ENCODE results near the gene RGS12. TPM values are rescaled to one million over a fixed set of nuclear protein-coding genes. Genes with fewer than 3 reads are reported as not detected.

The RGS12 gene
- total and polyA plus RNA-seq, 2 experiments from 2014 or later = 19.6 to 22.5 TPM

GRCh38 chr4:3337811-3338210, 45.0 kb downstream of the RGS12 start:
- peaks cover 64% of the 10 kb centered on the region for H3K79me2 ChIP-seq
- TF ChIP-seq EZH2 (IDR thresholded peaks at IDR 0.05; ENCODE audit: borderline replicate concordance) = no peak
- no peak for TF ChIP-seq CTCF (IDR thresholded peaks at IDR 0.05; ENCODE audit: poor library complexity)
- no peak for TF ChIP-seq EZH2phosphoT487 (IDR thresholded peaks at IDR 0.05; ENCODE audit: low read depth, severe bottlenecking, unreplicated experiment)

GRCh38 chr4:3338321-3338838, 45.6 kb downstream of the RGS12 start:
- no peak overlapping the region for H3K4me2 ChIP-seq
- WGBS (ENCODE audit: low lambda C conversion rate, missing lambda C conversion rate) = 96% methylated on average over 13 of the region's 13 CpGs
- H3K36me3 ChIP-seq (replicated peaks; ENCODE audit: insufficient read depth, low read depth) = no peaks in the 10 kb centered on the region
- no peak for TF ChIP-seq EZH2phosphoT487 (IDR thresholded peaks at IDR 0.05; ENCODE audit: low read depth, severe bottlenecking, unreplicated experiment)
- no peak for TF ChIP-seq CTCF (IDR thresholded peaks at IDR 0.05; ENCODE audit: poor library complexity)
- TF ChIP-seq EZH2 (IDR thresholded peaks at IDR 0.05; ENCODE audit: borderline replicate concordance) = no peak
- no peak for DNase-seq (ENCODE audit: low spot score)
- H2AFZ ChIP-seq = no peak overlapping the region
- H3K9me2 ChIP-seq (replicated peaks; ENCODE audit: insufficient read depth) = no peaks in the 10 kb centered on the region
- H3K4me1 ChIP-seq (ENCODE audit: insufficient read depth) = peaks cover 12% of the 10 kb centered on the region
- H3K4me3 ChIP-seq = no peak overlapping the region
- no peaks in the 10 kb centered on the region for H3K27me3 ChIP-seq
- H3K9me3 ChIP-seq (ENCODE audit: low read depth) = no peaks in the 10 kb centered on the region
- peaks cover 65% of the 10 kb centered on the region for H3K79me2 ChIP-seq
- H3K27ac ChIP-seq = no peak overlapping the region
- peaks cover 13% of the 10 kb centered on the region for H4K20me1 ChIP-seq (ENCODE audit: insufficient read depth, poor library complexity, severe bottlenecking)

More at GRCh38 chr4:3337811-3338210, 45.0 kb downstream of the RGS12 start:
- Histone ChIP-seq H2AFZ (no peak overlapping the region), H4K20me1 (ENCODE audit: insufficient read depth, poor library complexity, severe bottlenecking) (peaks cover 13% of the 10 kb centered on the region), H3K36me3 (replicated peaks; ENCODE audit: insufficient read depth, low read depth) (no peaks in the 10 kb centered on the region), H3K9me3 (ENCODE audit: low read depth) (no peaks in the 10 kb centered on the region), H3K27ac (no peak overlapping the region), H3K4me1 (ENCODE audit: insufficient read depth) (peaks cover 11% of the 10 kb centered on the region), H3K4me3 (no peak overlapping the region), H3K27me3 (no peaks in the 10 kb centered on the region), H3K4me2 (no peak overlapping the region), H3K9me2 (replicated peaks; ENCODE audit: insufficient read depth) (no peaks in the 10 kb centered on the region)
- no peak for DNase-seq (ENCODE audit: low spot score)
- 96% methylated on average over 8 of the region's 8 CpGs for WGBS (ENCODE audit: low lambda C conversion rate, missing lambda C conversion rate)

GRCh38 chr4:3338976-3339531, 46.2 kb downstream of the RGS12 start:
- no peaks in the 10 kb centered on the region for H3K9me3 ChIP-seq (ENCODE audit: low read depth)
- DNase-seq (ENCODE audit: low spot score) = no peak
- H4K20me1 ChIP-seq (ENCODE audit: insufficient read depth, poor library complexity, severe bottlenecking) = peaks cover 13% of the 10 kb centered on the region
- H3K4me2 ChIP-seq = no peak overlapping the region
- peaks cover 61% of the 10 kb centered on the region for H3K79me2 ChIP-seq
- H2AFZ ChIP-seq = no peak overlapping the region
- no peaks in the 10 kb centered on the region for H3K36me3 ChIP-seq (replicated peaks; ENCODE audit: insufficient read depth, low read depth)
- no peak overlapping the region for H3K4me3 ChIP-seq
- peaks cover 12% of the 10 kb centered on the region for H3K4me1 ChIP-seq (ENCODE audit: insufficient read depth)
- no peaks in the 10 kb centered on the region for H3K27me3 ChIP-seq
- no peak for TF ChIP-seq EZH2phosphoT487 (IDR thresholded peaks at IDR 0.05; ENCODE audit: low read depth, severe bottlenecking, unreplicated experiment)
- WGBS (ENCODE audit: low lambda C conversion rate, missing lambda C conversion rate) = 95% methylated on average over 10 of the region's 10 CpGs
- no peaks in the 10 kb centered on the region for H3K9me2 ChIP-seq (replicated peaks; ENCODE audit: insufficient read depth)
- no peak overlapping the region for H3K27ac ChIP-seq

- TF ChIP-seq EZH2phosphoT487 (IDR thresholded peaks at IDR 0.05; ENCODE audit: low read depth, severe bottlenecking, unreplicated experiment) (no peak), EZH2 (IDR thresholded peaks at IDR 0.05; ENCODE audit: borderline replicate concordance) (no peak), CTCF (IDR thresholded peaks at IDR 0.05; ENCODE audit: poor library complexity) (no peak)
- peaks cover 56% of the 10 kb centered on the region for H3K79me2 ChIP-seq
- peaks cover 12% of the 10 kb centered on the region for H3K4me1 ChIP-seq (ENCODE audit: insufficient read depth)
- H3K9me3 ChIP-seq (ENCODE audit: low read depth) = no peaks in the 10 kb centered on the region
- no peak overlapping the region for H3K4me3 ChIP-seq
- no peak overlapping the region for H2AFZ ChIP-seq
- WGBS (ENCODE audit: low lambda C conversion rate, missing lambda C conversion rate) = 94% methylated on average over 3 of the region's 3 CpGs
- H3K4me2 ChIP-seq = no peak overlapping the region
- H3K27ac ChIP-seq = no peak overlapping the region
- H3K27me3 ChIP-seq = no peaks in the 10 kb centered on the region
- no peak for DNase-seq (ENCODE audit: low spot score)
- H3K9me2 ChIP-seq (replicated peaks; ENCODE audit: insufficient read depth) = no peaks in the 10 kb centered on the region
- H3K36me3 ChIP-seq (replicated peaks; ENCODE audit: insufficient read depth, low read depth) = no peaks in the 10 kb centered on the region
- peaks cover 13% of the 10 kb centered on the region for H4K20me1 ChIP-seq (ENCODE audit: insufficient read depth, poor library complexity, severe bottlenecking)
Measured at GRCh38 chr4:3339577-3339976, 46.8 kb downstream of the RGS12 start.

All from hepatocyte (in vitro differentiated cells).